Measurements from ENCODE around the gene GBP4.

- no peak for TF ChIP-seq CTCF (IDR thresholded peaks at IDR 0.05; ENCODE audit: low read depth, low read length, missing input control)
- no peak for TF ChIP-seq HNF4A (conservative IDR thresholded peaks at IDR 0.05)
- TF ChIP-seq REST (IDR thresholded peaks at IDR 0.05), result no peak
- TF ChIP-seq TAF1 (conservative IDR thresholded peaks at IDR 0.05), result no peak
Measured at GRCh38 chr1:89206373-89206772, 7.6 kb upstream of the GBP4 start.
